Airway epithelial cell (primary cell): ENCODE measurements around the gene CDC16. TPM values are rescaled to one million over a fixed set of nuclear protein-coding genes. Genes with fewer than 3 reads are reported as not detected.

Source experiments
- total RNA-seq: library from RNA; depleted of rRNA; stranded (reverse); fragments of >200 nt; gene quantifications from 2 replicates; pipeline ENCODE4 v1.2.3, GENCODE V29; 2015

Gene CDC16
- total RNA-seq = 21.4 and 23.1 TPM in 2 replicates

GRCh38 chr13:114234645-114235421 lies at the start of gene CDC16:
TSS of gene CDC16 (plus strand) at chr13:114234897. CDS start at chr13:114235085, 188 bp downstream.

GRCh38 chr13:114281351-114282040 lies 46.8 kb downstream of the CDC16 start, which contains the start of gene UPF3A:
TSS of gene UPF3A (plus strand) at chr13:114281601. CDS start at chr13:114281640, 39 bp downstream.

GRCh38 chr13:114314074-114314912 lies 79.6 kb downstream of the CDC16 start, which contains the start of gene CHAMP1:
TSS of gene CHAMP1 (plus strand) at chr13:114314503. CDS start at chr13:114323843, 9,340 bp downstream.

Other genes starting within 250 kb of the CDC16 start
- 4.8 and 5.9 TPM in 2 replicates for gene RASA3, start 102.3 kb upstream of the CDC16 start, total RNA-seq
- gene CFAP97D2, start 55.6 kb upstream of the CDC16 start, total RNA-seq = not detected in 2 replicates
- gene UPF3A, start 46.7 kb downstream of the CDC16 start, total RNA-seq = 19.3 and 21.7 TPM in 2 replicates
- 21.5 and 22.4 TPM in 2 replicates for gene CHAMP1, start 79.6 kb downstream of the CDC16 start, total RNA-seq